SK-N-SH (cell line): ENCODE measurements around the gene TENT4A.

Experiments
- EP300 ChIP-seq, 2 experiments: IDR thresholded peaks; 2 replicates each; pipeline versions ENCODE4 v1.4.0 to v1.6.1; 2012; ENCODE audit warnings: borderline replicate concordance in 1 of 2, low read depth in 1 of 2, low read length in 1 of 2
- TCF12 ChIP-seq: IDR thresholded peaks from 2 replicates; pipeline ENCODE4 v1.4.0; 2012

DNA sequence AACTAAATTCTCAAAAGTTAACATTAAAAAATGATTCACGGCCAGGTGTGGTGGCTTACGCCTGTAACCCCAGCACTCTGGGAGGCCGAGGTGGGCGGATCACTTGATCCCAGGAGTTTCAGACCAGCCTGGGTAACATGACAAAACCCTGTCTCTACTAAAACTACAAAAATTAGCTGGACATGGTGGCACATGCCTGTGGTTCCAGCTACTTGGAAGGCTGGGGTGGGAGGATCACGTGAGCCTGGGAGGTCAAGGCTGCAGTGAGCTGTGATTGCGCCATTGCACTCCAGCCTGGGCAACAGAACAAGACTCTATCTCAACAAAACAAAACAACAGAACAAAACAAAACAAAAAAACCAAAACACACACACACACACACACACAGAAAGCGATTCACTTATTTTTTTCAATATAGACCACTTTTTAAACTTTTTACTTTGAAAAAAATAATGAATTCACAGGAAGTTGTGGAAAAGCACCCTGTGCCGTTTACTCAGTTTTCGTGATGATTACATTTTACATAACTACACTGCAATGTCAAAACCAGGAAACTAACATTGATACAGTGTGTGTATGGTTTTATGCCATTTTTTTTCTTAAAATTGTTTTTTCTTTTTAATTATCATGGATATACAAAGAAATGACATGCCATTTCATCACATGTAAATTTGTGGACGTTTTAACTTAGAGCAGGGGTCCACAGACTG, 73.7 kb downstream of the TENT4A start:
- TF ChIP-seq EP300 (IDR thresholded peaks at IDR 0.05; ENCODE audit: borderline replicate concordance in 1 of 2, low read depth in 1 of 2, low read length in 1 of 2) (no peak), TCF12 (no peak)
